ENCODE measurements around the gene NDEL1.

The NDEL1 gene

GRCh38 chr17:8503807-8504206, 68.1 kb downstream of the NDEL1 start:
- H3K9me2 ChIP-seq (replicated peaks; ENCODE audit: insufficient read depth, low read length), result no peaks in the 10 kb centered on the region
- H3K9me3 ChIP-seq (ENCODE audit: insufficient read depth, low read length), result no peaks in the 10 kb centered on the region
- H3K4me2 ChIP-seq (ENCODE audit: low read depth, low read length, poor library complexity, severe bottlenecking), result no peak overlapping the region
- no peaks in the 10 kb centered on the region for H4K20me1 ChIP-seq (ENCODE audit: low read depth, low read length)
- H3K27me3 ChIP-seq (ENCODE audit: low read length), result no peaks in the 10 kb centered on the region
- no peak overlapping the region for H3K4me3 ChIP-seq (ENCODE audit: insufficient read depth, low read length, poor library complexity, severe bottlenecking)
- H3F3A ChIP-seq (ENCODE audit: insufficient read depth), result no peaks in the 10 kb centered on the region
- H3K79me2 ChIP-seq (ENCODE audit: insufficient read depth, low read length), result no peaks in the 10 kb centered on the region
- TF ChIP-seq EZH2phosphoT487 (conservative IDR thresholded peaks at IDR 0.05; ENCODE audit: low read length), result no peak
- no peak for TF ChIP-seq CTCF (IDR thresholded peaks at IDR 0.05; ENCODE audit: insufficient read depth, low read length, poor library complexity, severe bottlenecking)
- H3K27ac ChIP-seq (ENCODE audit: low read depth, low read length), result no peak overlapping the region
- H3K9ac ChIP-seq (ENCODE audit: low read length), result no peak overlapping the region
- no peaks in the 10 kb centered on the region for H3K36me3 ChIP-seq (ENCODE audit: low read length)
- no peak overlapping the region for H2AFZ ChIP-seq (ENCODE audit: low read depth, low read length, severe bottlenecking)

- no peak for TF ChIP-seq EZH2phosphoT487 (conservative IDR thresholded peaks at IDR 0.05; ENCODE audit: low read length)
- no peak for TF ChIP-seq CTCF (IDR thresholded peaks at IDR 0.05; ENCODE audit: insufficient read depth, low read length, poor library complexity, severe bottlenecking)
- no peak overlapping the region for H3K27ac ChIP-seq (ENCODE audit: low read depth, low read length)
- H3K4me2 ChIP-seq (ENCODE audit: low read depth, low read length, poor library complexity, severe bottlenecking), result no peak overlapping the region
- H3K9me3 ChIP-seq (ENCODE audit: insufficient read depth, low read length), result no peaks in the 10 kb centered on the region
- H3K27me3 ChIP-seq (ENCODE audit: low read length), result no peaks in the 10 kb centered on the region
- H3K9ac ChIP-seq (ENCODE audit: low read length), result no peak overlapping the region
- no peaks in the 10 kb centered on the region for H3K9me2 ChIP-seq (replicated peaks; ENCODE audit: insufficient read depth, low read length)
- H3K4me3 ChIP-seq (ENCODE audit: insufficient read depth, low read length, poor library complexity, severe bottlenecking), result no peak overlapping the region
- H3K36me3 ChIP-seq (ENCODE audit: low read length), result no peaks in the 10 kb centered on the region
- no peak overlapping the region for H2AFZ ChIP-seq (ENCODE audit: low read depth, low read length, severe bottlenecking)
- H3K79me2 ChIP-seq (ENCODE audit: insufficient read depth, low read length), result no peaks in the 10 kb centered on the region
- H3F3A ChIP-seq (ENCODE audit: insufficient read depth), result no peaks in the 10 kb centered on the region
- H4K20me1 ChIP-seq (ENCODE audit: low read depth, low read length), result no peaks in the 10 kb centered on the region
Observed at GRCh38 chr17:8504460-8505207, 69.0 kb downstream of the NDEL1 start.

- no peaks in the 10 kb centered on the region for H3K36me3 ChIP-seq (ENCODE audit: low read length)
- H3K4me3 ChIP-seq (ENCODE audit: insufficient read depth, low read length, poor library complexity, severe bottlenecking), result no peak overlapping the region
- H3K79me2 ChIP-seq (ENCODE audit: insufficient read depth, low read length), result no peaks in the 10 kb centered on the region
- H2AFZ ChIP-seq (ENCODE audit: low read depth, low read length, severe bottlenecking), result no peak overlapping the region
- H4K20me1 ChIP-seq (ENCODE audit: low read depth, low read length), result no peaks in the 10 kb centered on the region
- TF ChIP-seq CTCF (IDR thresholded peaks at IDR 0.05; ENCODE audit: insufficient read depth, low read length, poor library complexity, severe bottlenecking) (no peak), EZH2phosphoT487 (conservative IDR thresholded peaks at IDR 0.05; ENCODE audit: low read length) (no peak)
- H3K27ac ChIP-seq (ENCODE audit: low read depth, low read length), result no peak overlapping the region
- no peak overlapping the region for H3K4me2 ChIP-seq (ENCODE audit: low read depth, low read length, poor library complexity, severe bottlenecking)
- H3K9ac ChIP-seq (ENCODE audit: low read length), result no peak overlapping the region
- H3F3A ChIP-seq (ENCODE audit: insufficient read depth), result no peaks in the 10 kb centered on the region
- no peaks in the 10 kb centered on the region for H3K9me2 ChIP-seq (replicated peaks; ENCODE audit: insufficient read depth, low read length)
- no peaks in the 10 kb centered on the region for H3K27me3 ChIP-seq (ENCODE audit: low read length)
- no peaks in the 10 kb centered on the region for H3K9me3 ChIP-seq (ENCODE audit: insufficient read depth, low read length)
Observed at GRCh38 chr17:8506145-8506544, 70.5 kb downstream of the NDEL1 start.

Data from SU-DHL-6 (cell line).